ENCODE data around the gene EGFL8. TPM values are rescaled to one million over a fixed set of nuclear protein-coding genes. Genes with fewer than 3 reads are reported as not detected.

Gene EGFL8
- total RNA-seq, 3 donors from 2014 or later = 6.4 to 9.6 (median 9.1) TPM

DNA sequence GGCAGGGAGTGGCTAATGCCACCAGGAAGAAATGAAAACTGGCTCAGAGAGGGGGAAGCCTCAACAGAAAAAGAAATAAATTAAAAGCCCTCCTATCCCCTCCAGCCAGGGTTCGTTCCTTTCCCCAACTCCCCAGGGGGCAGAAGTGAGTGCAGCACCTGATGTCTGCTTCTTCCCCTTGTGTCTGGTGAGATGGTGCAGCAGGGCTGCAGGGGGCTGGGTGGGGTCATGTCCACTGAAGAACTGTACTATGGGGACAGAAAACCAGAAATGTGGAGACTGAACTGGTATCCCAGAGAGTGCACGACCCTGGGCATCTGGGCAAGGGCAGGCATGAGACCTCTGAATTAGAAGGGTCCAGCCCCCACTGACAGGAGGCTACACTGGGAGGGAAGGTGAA lies 4.0 kb downstream of the EGFL8 start:
- Mint-ChIP-seq H3K27me3 (ENCODE audit: low read depth) (no peaks in the 10 kb centered on the region), H3K4me3 (no peak overlapping the region), H3K4me1 (ENCODE audit: low read depth) (peaks cover 9% of the 10 kb centered on the region), H3K36me3 (ENCODE audit: insufficient read depth) (peaks cover 19% of the 10 kb centered on the region), H3K9me3 (no peaks in the 10 kb centered on the region)
- DNase-seq (no peak), ATAC-seq (no peak)

DNA sequence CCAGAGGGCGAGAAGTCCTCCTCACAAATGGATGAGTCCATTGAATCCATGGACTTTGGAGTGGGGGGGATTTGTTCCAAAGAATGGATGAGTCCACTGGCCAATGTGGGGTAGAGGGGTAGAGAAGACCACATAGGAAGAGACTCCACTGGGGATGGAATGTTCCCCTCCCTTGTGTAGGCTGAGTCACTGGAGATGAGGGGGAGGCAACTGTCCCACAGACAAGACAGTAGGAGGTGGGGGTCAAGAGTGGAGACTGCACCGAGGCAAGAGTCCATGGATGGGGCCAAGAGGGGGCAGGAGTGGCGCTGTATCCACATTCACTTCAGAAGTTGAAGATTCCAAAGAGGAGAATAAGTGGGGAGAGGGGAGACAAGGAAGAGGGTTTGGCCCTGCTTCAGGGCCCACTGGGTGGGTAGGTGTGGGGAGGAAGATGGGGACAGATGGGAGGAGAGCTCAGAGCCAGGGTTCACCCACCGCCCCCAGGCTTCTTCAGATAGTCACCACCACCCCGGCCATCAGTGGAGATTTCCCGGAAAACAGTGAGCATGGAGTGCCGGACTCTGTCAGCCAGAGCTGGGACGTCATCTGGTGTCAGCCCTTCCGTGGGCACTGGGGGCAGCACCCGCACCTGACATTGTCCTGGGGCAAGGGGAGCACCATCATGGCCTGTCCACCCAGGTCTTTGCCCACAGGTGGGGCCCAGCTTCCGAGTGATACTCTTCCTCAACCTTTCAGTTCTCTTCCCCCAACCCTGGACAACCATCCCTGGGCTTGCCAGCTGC lies 4.6 kb downstream of the EGFL8 start:
- no peak for ATAC-seq

DNA sequence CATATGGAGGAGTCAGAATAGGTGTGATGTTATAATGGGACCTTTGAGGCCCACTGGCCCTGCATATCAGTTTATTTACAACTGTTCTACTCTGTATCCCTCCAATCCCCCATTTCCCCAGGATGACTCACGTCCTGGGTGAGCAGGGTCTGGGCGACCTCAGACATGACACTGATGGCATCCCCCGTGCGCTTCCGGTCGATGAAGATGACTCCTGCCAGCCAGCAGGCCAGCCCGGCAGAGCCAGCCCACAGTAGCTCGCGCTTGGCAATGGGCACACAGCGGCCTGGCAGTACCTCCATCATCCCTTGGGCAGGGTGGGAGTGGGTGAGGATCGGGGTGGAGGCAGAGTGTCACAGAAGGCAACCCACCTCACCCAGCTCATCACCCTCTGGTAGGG lies 5.9 kb downstream of the EGFL8 start:
- Mint-ChIP-seq H3K4me3 (no peak overlapping the region), H3K36me3 (ENCODE audit: insufficient read depth) (peaks cover 19% of the 10 kb centered on the region), H3K4me1 (ENCODE audit: low read depth) (peaks cover 27% of the 10 kb centered on the region), H3K27me3 (ENCODE audit: low read depth) (no peaks in the 10 kb centered on the region), H3K9me3 (no peaks in the 10 kb centered on the region)
- DNase-seq (no peak), ATAC-seq (no peak)

More for the DNA sequence above, 4.6 kb downstream of the EGFL8 start:
- DNase-seq = no peak
- Mint-ChIP-seq H3K4me3 (no peak overlapping the region), H3K27me3 (ENCODE audit: low read depth) (no peaks in the 10 kb centered on the region), H3K36me3 (ENCODE audit: insufficient read depth) (peaks cover 19% of the 10 kb centered on the region), H3K4me1 (ENCODE audit: low read depth) (peaks cover 15% of the 10 kb centered on the region), H3K9me3 (no peaks in the 10 kb centered on the region)

DNA sequence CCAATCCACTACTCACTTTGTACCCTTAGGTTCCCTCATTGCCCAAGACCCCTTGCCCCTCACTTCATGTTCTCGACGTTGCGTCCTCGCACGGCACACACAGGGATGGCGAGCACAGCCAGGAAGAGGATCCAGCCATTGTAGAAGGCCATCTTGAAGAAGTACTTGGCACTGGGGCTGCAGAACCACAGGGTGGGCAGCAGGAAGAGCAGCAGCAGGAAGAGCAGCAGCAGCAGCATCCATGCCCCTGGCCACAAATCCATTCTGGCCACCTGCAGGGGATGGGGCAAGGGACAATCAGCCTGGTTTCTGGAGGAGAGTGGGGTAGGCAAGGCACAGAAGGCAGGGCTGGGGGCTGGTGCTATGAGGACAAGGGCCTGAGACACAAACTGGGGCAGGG lies 6.8 kb downstream of the EGFL8 start:
- ATAC-seq (no peak), DNase-seq (no peak)
- no peaks in the 10 kb centered on the region for H3K9me3 Mint-ChIP-seq
- H3K4me1 Mint-ChIP-seq (ENCODE audit: low read depth) = peaks cover 30% of the 10 kb centered on the region
- no peaks in the 10 kb centered on the region for H3K27me3 Mint-ChIP-seq (ENCODE audit: low read depth)
- H3K4me3 Mint-ChIP-seq = no peak overlapping the region
- H3K36me3 Mint-ChIP-seq (ENCODE audit: insufficient read depth) = peaks cover 19% of the 10 kb centered on the region

DNA sequence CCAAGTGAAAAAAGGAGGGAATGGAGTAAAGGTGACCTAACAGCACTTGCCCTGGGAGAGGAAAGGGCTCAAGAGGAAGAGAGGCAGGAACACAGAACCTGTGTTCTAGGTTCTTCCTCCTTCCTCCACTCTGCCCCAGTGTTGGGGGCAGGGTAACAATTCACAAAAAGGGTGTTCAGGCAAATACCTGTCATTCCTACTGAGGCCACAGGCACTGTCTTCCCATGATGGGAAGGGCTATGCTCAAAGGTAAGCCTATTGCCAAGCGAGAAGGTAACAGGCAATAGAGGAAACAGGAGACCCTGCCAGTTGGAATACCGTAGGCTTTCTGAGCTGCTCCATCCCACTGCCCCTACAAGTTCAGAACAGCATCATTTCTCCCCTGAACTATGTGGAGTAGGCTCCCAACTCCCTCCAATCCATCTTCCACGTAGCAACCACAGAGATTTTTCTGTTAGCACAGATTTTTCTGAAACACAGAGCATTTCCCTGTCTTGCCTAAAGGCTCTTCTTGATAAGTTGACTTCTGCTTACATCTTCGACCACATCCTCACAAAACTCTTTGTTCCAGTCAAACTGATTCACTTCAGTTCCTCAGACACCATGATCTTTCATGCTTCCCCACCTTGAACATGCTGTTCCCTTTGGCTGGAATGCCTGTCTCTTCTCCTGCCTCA lies 8.8 kb downstream of the EGFL8 start:
- H3K4me1 Mint-ChIP-seq (ENCODE audit: low read depth) = peaks cover 44% of the 10 kb centered on the region
- no peaks in the 10 kb centered on the region for H3K9me3 Mint-ChIP-seq
- no peaks in the 10 kb centered on the region for H3K27me3 Mint-ChIP-seq (ENCODE audit: low read depth)
- ATAC-seq (no peak), DNase-seq (no peak)
- H3K36me3 Mint-ChIP-seq (ENCODE audit: insufficient read depth) = peaks cover 12% of the 10 kb centered on the region
- peak overlapping the region; percentile 19 for H3K4me3 Mint-ChIP-seq

DNA sequence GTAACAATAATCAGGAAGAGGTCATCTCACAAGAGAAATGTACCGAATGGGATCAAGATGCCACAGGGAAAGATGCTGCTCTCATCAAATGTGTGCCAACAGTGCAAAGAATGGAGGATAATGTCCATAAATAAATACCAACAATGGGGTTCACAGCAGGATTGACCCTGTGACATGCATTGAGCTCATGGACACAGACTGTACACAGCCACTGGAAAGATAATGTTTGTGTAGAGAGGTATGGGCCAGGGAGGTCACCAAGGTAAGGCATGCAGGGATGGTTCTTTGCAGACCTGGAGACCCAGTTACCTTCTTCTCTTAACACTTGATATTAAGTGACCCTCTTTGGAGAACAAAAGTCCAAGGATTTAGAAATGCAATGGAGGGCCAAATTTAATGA lies 10.0 kb downstream of the EGFL8 start:
- peaks cover 10% of the 10 kb centered on the region for H3K36me3 Mint-ChIP-seq (ENCODE audit: insufficient read depth)
- no peak for DNase-seq
- no peaks in the 10 kb centered on the region for H3K9me3 Mint-ChIP-seq
- ATAC-seq = no peak
- no peaks in the 10 kb centered on the region for H3K27me3 Mint-ChIP-seq (ENCODE audit: low read depth)
- peaks cover 54% of the 10 kb centered on the region for H3K4me1 Mint-ChIP-seq (ENCODE audit: low read depth)
- H3K4me3 Mint-ChIP-seq = peak overlapping the region; percentile 92

DNA sequence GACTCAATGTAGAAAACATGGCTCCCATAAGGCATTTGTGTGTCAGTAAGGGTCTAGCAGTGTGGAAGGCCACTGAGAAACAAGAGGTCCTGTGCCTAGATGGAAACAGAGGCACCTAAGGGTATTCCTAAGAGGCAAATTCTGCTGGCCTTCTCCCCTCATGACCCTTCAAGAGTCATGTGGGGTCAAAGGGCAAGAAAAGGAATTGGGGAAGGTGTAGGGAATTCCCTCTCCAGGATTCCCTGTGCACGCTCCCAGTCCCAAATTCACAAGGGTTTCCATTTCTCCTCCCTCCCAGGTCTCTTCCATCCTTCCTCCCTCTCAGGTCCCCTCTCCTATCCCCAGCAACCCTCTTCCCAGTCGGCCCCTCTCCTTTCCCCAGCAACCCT lies 10.9 kb downstream of the EGFL8 start:
- H3K9me3 Mint-ChIP-seq = no peaks in the 10 kb centered on the region
- no peaks in the 10 kb centered on the region for H3K27me3 Mint-ChIP-seq (ENCODE audit: low read depth)
- no peak for ATAC-seq
- H3K4me1 Mint-ChIP-seq (ENCODE audit: low read depth) = peaks cover 62% of the 10 kb centered on the region
- H3K36me3 Mint-ChIP-seq (ENCODE audit: insufficient read depth) = peaks cover 7% of the 10 kb centered on the region
- DNase-seq = no peak
- H3K4me3 Mint-ChIP-seq = peak overlapping the region; percentile 92

DNA sequence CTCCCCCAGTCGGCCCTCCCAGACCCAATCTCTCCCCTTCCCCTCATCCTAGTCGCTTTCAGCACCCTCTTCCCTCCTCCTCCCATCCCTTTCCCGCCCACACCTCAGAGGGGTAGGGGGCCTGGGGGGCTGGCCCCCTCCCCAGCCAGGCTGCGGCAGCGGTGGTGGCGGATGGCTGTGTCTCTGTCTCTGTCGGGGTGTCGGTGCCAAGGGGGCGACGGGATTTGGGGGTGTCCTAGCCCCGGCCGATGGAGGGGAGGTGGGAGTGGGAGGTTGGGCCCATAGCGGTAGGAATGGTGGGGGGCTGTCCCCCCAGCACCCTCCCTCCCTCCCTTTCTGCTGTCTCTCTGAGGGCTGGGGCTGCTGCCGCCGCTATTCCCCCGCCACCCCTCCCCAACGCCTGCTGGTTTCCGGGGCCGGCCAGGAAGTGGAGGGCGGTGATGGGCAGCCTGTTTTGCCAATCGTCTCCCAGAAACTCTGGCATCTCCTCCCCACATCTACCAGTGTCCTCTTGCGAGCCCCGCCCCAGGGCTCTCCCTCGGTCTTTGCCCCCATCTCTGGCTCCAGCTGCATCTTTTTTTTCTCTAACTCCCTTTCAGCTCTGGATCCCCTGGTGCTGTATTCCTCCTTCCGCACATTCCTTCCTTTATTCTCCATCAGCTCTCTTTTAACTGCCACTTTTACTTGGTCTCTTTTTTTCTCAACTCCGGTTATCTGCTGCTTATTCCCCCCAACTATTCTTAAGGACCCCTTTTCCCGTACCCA lies 11.5 kb downstream of the EGFL8 start, which contains the start of gene AGPAT1:
TSS of gene AGPAT1 (minus strand) at position 374 of the 765 bp plus-strand sequence. CDS start 4,588 bp downstream, outside the sequence.
- peak; percentile 94 for DNase-seq
- peak; percentile 53 to 59 for ATAC-seq
- peaks cover 67% of the 10 kb centered on the region for H3K4me1 Mint-ChIP-seq (ENCODE audit: low read depth)
- H3K4me3 Mint-ChIP-seq = peak within 1 kb of the TSS; percentile 92
- no peaks in the 10 kb centered on the region for H3K9me3 Mint-ChIP-seq
- peaks cover 13% of the 10 kb centered on the region for H3K36me3 Mint-ChIP-seq (ENCODE audit: insufficient read depth)
- H3K27me3 Mint-ChIP-seq (ENCODE audit: low read depth) = no peaks in the 10 kb centered on the region

DNA sequence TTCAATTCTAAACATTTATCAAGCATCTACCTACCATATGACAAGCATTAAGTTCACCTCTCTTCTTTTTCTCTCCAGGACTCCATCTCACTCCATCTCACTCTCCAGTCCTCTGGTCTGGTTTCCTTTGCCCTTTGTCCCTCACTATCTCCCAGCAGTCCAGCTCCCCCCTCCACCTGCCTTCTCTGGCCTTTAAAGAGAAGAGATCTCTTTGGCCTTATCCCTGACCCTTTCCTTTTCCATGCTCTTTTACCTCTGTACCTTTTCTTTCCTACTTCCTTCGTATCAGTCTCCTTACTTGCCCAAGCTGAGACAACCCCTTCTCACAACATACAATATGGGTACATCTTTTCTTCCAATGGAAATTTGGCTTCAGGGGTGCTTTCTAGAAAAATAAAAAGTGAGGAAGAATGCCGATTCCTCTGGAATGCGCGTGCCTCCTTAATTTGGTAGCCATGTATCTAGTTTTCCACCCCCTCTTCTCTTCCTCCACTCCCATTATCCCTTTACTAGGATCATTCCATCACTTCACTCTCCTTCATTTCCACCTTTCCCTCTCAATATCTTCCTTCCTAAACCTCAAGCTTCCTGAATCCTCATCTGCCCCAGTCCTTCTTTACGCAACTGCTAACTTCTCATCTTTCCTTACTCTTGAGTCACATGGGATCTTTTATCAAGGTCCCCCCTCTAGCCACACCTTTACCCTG lies 12.2 kb downstream of the EGFL8 start:
- DNase-seq (no peak), ATAC-seq (no peak)
- Mint-ChIP-seq H3K36me3 (ENCODE audit: insufficient read depth) (peaks cover 13% of the 10 kb centered on the region), H3K9me3 (no peaks in the 10 kb centered on the region), H3K4me1 (ENCODE audit: low read depth) (peaks cover 73% of the 10 kb centered on the region), H3K4me3 (peak overlapping the region; percentile 92), H3K27me3 (ENCODE audit: low read depth) (no peaks in the 10 kb centered on the region)

DNA sequence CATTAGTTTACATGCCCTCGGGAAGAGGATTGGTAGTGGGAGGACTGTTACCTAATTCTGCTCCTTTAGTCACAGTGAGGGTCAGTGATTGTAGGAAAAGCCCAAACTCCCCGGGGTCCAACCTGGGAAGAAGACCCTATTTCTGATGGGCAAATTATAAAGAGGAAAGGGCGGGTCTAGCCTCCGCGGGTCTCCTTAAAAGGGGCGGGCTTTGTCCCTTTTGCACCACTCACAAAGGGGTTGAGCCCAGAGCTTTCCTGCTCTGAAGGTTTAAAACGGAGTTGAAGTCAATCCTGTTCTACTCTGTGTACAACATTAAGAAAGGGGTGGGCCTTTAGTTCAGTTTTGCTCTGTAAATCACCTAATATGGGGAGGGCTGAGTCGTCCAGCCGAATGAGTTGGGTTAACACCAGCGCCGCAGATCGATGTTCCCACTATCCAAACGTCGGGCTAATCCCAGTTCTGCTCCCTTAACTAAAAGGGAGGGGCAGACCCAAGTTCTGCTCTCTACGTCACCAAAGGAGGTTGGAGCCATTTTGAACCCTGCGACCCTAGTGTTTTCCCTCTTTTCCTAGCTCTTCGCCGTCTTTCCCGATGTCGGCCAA lies 12.9 kb downstream of the EGFL8 start:
- Mint-ChIP-seq H3K4me3 (peak overlapping the region; percentile 92), H3K27me3 (ENCODE audit: low read depth) (no peaks in the 10 kb centered on the region), H3K4me1 (ENCODE audit: low read depth) (peaks cover 73% of the 10 kb centered on the region), H3K36me3 (ENCODE audit: insufficient read depth) (peaks cover 13% of the 10 kb centered on the region), H3K9me3 (no peaks in the 10 kb centered on the region)
- DNase-seq (no peak), ATAC-seq (peak in 1 of 2 donors; percentile 0)

DNA sequence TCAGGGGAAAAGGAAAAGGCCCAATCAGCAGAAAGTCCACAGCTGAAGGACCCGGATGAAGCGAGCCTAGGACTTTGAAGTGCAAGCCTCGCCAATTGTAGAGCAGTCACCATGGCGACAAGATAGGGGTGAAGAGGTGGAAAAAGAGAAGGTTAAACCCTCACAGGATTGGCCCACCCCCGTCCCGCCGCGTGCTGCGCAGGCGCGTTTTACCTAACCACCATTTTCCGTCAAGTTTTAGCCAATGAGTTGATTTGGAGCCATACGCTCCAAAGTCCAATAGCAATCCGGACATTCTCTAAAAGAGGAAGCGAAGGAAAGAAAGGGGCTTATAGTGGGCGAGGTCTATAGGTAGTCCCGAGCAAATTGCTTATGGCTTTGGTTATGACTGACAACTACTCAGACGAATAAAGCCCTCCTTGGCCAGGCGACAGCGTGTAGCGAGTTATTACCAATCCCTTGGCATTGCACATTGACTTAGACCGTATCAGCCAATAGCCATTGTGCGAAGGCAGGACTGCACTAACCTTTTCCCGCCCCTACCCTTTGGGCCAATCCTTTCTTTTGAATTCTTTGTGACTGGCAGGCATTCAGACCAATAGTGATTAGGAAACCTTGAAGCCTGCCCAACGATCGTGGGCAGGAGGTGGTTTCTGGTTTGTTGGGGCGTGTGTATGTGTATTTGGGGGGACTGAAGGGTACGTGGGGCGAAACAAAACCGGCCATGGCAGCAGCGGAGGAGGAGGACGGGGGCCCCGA lies 13.6 kb downstream of the EGFL8 start, which contains the start of gene RNF5:
TSS of gene RNF5 (plus strand) at position 618 of the 759 bp plus-strand sequence. CDS start at position 725, 107 bp downstream.
- Mint-ChIP-seq H3K9me3 (no peaks in the 10 kb centered on the region), H3K4me1 (ENCODE audit: low read depth) (peaks cover 73% of the 10 kb centered on the region), H3K4me3 (peak within 1 kb of the TSS; percentile 92), H3K36me3 (ENCODE audit: insufficient read depth) (peaks cover 15% of the 10 kb centered on the region), H3K27me3 (ENCODE audit: low read depth) (no peaks in the 10 kb centered on the region)
- peak; percentile 88 for DNase-seq
- ATAC-seq = peak; percentile 87

DNA sequence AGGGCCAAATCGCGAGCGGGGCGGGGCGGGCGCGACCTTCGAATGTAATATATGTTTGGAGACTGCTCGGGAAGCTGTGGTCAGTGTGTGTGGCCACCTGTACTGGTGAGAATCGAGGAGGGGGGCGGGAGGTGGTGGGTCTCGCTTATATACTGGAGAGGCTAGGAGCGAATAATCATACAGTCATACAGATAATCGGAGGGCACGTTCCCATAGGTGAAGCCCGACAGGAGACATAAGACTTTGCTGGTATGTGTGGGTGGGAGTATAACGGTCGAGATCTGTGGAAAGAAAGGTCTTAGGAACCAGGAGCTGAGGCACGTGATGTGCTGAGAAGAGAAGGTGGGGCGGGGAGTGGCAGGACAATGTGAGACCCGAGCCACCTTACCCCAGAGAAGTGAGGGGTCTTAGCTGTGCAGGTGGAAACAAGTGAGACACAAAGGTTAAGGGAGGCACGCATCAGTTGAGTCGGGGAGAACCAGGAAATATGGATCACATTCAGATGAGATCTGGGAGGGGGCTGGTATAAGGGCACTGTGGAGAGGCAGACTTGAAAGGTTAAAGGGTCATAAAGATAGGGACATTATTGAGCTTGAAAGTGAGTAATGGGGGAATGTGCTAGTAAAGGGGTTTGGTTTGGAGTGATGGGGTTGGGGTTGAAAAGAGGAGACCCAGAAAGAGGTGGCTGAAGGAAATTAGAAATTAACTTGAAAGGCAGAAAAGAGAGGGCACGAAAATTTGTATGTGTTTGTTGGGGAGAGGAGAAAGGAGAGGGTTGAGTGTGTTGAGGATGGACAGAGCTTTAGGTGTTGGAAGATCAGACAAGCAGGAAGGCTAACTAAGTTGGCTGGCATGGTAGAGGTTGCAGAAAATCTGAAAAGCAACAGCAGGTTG lies 14.4 kb downstream of the EGFL8 start:
- DNase-seq (no peak), ATAC-seq (no peak)
- H3K4me3 Mint-ChIP-seq = peak overlapping the region; percentile 92
- no peaks in the 10 kb centered on the region for H3K9me3 Mint-ChIP-seq
- peaks cover 15% of the 10 kb centered on the region for H3K36me3 Mint-ChIP-seq (ENCODE audit: insufficient read depth)
- peaks cover 67% of the 10 kb centered on the region for H3K4me1 Mint-ChIP-seq (ENCODE audit: low read depth)
- no peaks in the 10 kb centered on the region for H3K27me3 Mint-ChIP-seq (ENCODE audit: low read depth)
